Urinary bladder (tissue), 4 donors: ENCODE measurements around the gene INTS3. TPM values are rescaled to one million over a fixed set of nuclear protein-coding genes. Genes with fewer than 3 reads are reported as not detected.
A peak's percentile ranks its signal among the peaks of the same experiment; 100 is the strongest.

Experiments used
- DNase-seq: peaks from one replicate; pipeline ENCODE4 v3.0.0-alpha.2; 2015; ENCODE audit errors: extremely low spot score
- H3K27ac ChIP-seq: one replicate; pipeline ENCODE4 v1.5.1; 2013; ENCODE audit warnings: low read depth, mild to moderate bottlenecking, moderate library complexity
- H3K36me3 ChIP-seq: one replicate; pipeline ENCODE4 v1.6.1; 2013; ENCODE audit warnings: mild to moderate bottlenecking, moderate library complexity; ENCODE audit not compliant: insufficient read depth
- H3K4me1 ChIP-seq: one replicate; pipeline ENCODE4 v1.6.1; 2013; ENCODE audit warnings: mild to moderate bottlenecking, moderate library complexity; ENCODE audit not compliant: insufficient read depth
- H3K4me3 ChIP-seq: one replicate; pipeline ENCODE4 v1.5.1; 2013; ENCODE audit warnings: low read depth, low read length
- WGBS: extraction: QIAGEN DNeasy Blood & Tissue Kit; methylation state at CpG from one replicate; pipeline ENCODE4 v1.1.7; 2013; 5-methylcytosine and 5-hydroxymethylcytosine counted together
- polyA plus RNA-seq: library from polyadenylated mRNA; stranded (reverse); fragments of 200-250 nt; gene quantifications from one replicate; pipeline ENCODE4 v1.2.3, GENCODE V29; 2013
- small RNA-seq: library from RNA; depleted of rRNA; stranded (forward); fragments of <200 nt; gene quantifications from one replicate; pipeline ENCODE3, GENCODE V24; 2014
- total RNA-seq: library from RNA; depleted of rRNA; stranded (reverse); fragments of >200 nt; gene quantifications from one replicate; pipeline ENCODE4 v1.2.3, GENCODE V29; 2014
- donor health status: healthy with polysubstance abuse.
- donor health status: healthy.

INTS3 gene
- total and polyA plus RNA-seq, 2 donors, result 35.9 to 44.0 TPM

- 69% methylated on average over 5 of the region's 5 CpGs for WGBS
- DNase-seq, result no peak
- Histone ChIP-seq H3K36me3 (no peaks in the 10 kb centered on the region), H3K4me3 (no peak overlapping the region), H3K27ac (no peak overlapping the region), H3K4me1 (no peaks in the 10 kb centered on the region)
Measured at GRCh38 chr1:153805042-153805745, 77.3 kb downstream of the INTS3 start.

GRCh38 chr1:153805886-153806719 lies 78.3 kb downstream of the INTS3 start:
- WGBS, result 83% methylated on average over 11 of the region's 11 CpGs
- peak overlapping the region; percentile 6 for H3K27ac ChIP-seq
- no peak for DNase-seq
- H3K4me3 ChIP-seq, result no peak overlapping the region
- no peaks in the 10 kb centered on the region for H3K36me3 ChIP-seq
- no peaks in the 10 kb centered on the region for H3K4me1 ChIP-seq

GRCh38 chr1:153816283-153816889 lies 88.5 kb downstream of the INTS3 start:
- 84% methylated on average over 13 of the region's 13 CpGs for WGBS
- H3K27ac ChIP-seq, result no peak overlapping the region
- H3K36me3 ChIP-seq, result peaks cover 3% of the 10 kb centered on the region

GRCh38 chr1:153818876-153819275 lies 91.0 kb downstream of the INTS3 start:
- no peak for DNase-seq
- Histone ChIP-seq H3K36me3 (peaks cover 3% of the 10 kb centered on the region), H3K4me1 (no peaks in the 10 kb centered on the region), H3K4me3 (no peak overlapping the region), H3K27ac (no peak overlapping the region)
- WGBS, result 72% methylated on average over 2 of the region's 2 CpGs

More at GRCh38 chr1:153816283-153816889, 88.5 kb downstream of the INTS3 start:
- Histone ChIP-seq H3K4me1 (no peaks in the 10 kb centered on the region), H3K4me3 (no peak overlapping the region)
- DNase-seq, result no peak

Small RNAs within 50 kb of the gene (small RNA-seq; reads per million reads assigned to genes)
- gene MIR8083 (not detected), gene RF00019 (not detected), gene RN7SL372P (not detected)

Other genes with a start within 250 kb of the INTS3 start
- 322 TPM for gene S100A6, start 192.1 kb upstream of the INTS3 start, total RNA-seq
- 1,706 TPM for gene S100A6, start 192.1 kb upstream of the INTS3 start, polyA plus RNA-seq
- not detected for gene S100A5, start 187.1 kb upstream of the INTS3 start, total RNA-seq
- gene S100A5, start 187.1 kb upstream of the INTS3 start, polyA plus RNA-seq, result 0.42 TPM
- 113 TPM for gene S100A4, start 182.2 kb upstream of the INTS3 start, total RNA-seq
- 440 TPM for gene S100A4, start 182.2 kb upstream of the INTS3 start, polyA plus RNA-seq
- gene S100A3, start 178.8 kb upstream of the INTS3 start, total RNA-seq, result not detected
- 5.2 TPM for gene S100A3, start 178.8 kb upstream of the INTS3 start, polyA plus RNA-seq
- gene S100A2, start 162.2 kb upstream of the INTS3 start, total RNA-seq, result 26.2 TPM
- 91.2 TPM for gene S100A2, start 162.2 kb upstream of the INTS3 start, polyA plus RNA-seq
- 51.3 TPM for gene S100A16, start 114.9 kb upstream of the INTS3 start, total RNA-seq
- 83.8 TPM for gene S100A16, start 114.9 kb upstream of the INTS3 start, polyA plus RNA-seq
- 8.1 TPM for gene S100A14, start 111.7 kb upstream of the INTS3 start, total RNA-seq
- 7.1 TPM for gene S100A14, start 111.7 kb upstream of the INTS3 start, polyA plus RNA-seq
- gene S100A13, start 100.5 kb upstream of the INTS3 start, total RNA-seq, result 35.6 TPM
- 193 TPM for gene S100A13, start 100.5 kb upstream of the INTS3 start, polyA plus RNA-seq
- gene S100A1, start 99.6 kb upstream of the INTS3 start, total RNA-seq, result not detected
- gene S100A1, start 99.6 kb upstream of the INTS3 start, polyA plus RNA-seq, result 3.0 TPM
- 53.8 TPM for gene CHTOP, start 94.0 kb upstream of the INTS3 start, total RNA-seq
- 63.9 TPM for gene CHTOP, start 94.0 kb upstream of the INTS3 start, polyA plus RNA-seq
- gene SNAPIN, start 69.3 kb upstream of the INTS3 start, total RNA-seq, result 36.9 TPM
- 55.9 TPM for gene SNAPIN, start 69.3 kb upstream of the INTS3 start, polyA plus RNA-seq
- gene ILF2, start 57.1 kb upstream of the INTS3 start, total RNA-seq, result 132 TPM
- gene ILF2, start 57.1 kb upstream of the INTS3 start, polyA plus RNA-seq, result 77.2 TPM
- gene NPR1, start 49.4 kb upstream of the INTS3 start, total RNA-seq, result 9.5 TPM
- gene NPR1, start 49.4 kb upstream of the INTS3 start, polyA plus RNA-seq, result 31.6 TPM
- gene SLC27A3, start 47.4 kb downstream of the INTS3 start, total RNA-seq, result 20.7 TPM
- 41.0 TPM for gene SLC27A3, start 47.4 kb downstream of the INTS3 start, polyA plus RNA-seq
- 11.5 TPM for gene GATAD2B, start 194.9 kb downstream of the INTS3 start, total RNA-seq
- 8.5 TPM for gene GATAD2B, start 194.9 kb downstream of the INTS3 start, polyA plus RNA-seq
- gene DENND4B, start 218.7 kb downstream of the INTS3 start, total RNA-seq, result 18.3 TPM
- gene DENND4B, start 218.7 kb downstream of the INTS3 start, polyA plus RNA-seq, result 25.1 TPM
- 4.3 TPM for gene CRTC2, start 230.6 kb downstream of the INTS3 start, total RNA-seq
- 29.8 TPM for gene CRTC2, start 230.6 kb downstream of the INTS3 start, polyA plus RNA-seq
- 42.6 TPM for gene SLC39A1, start 235.5 kb downstream of the INTS3 start, total RNA-seq
- 121 TPM for gene SLC39A1, start 235.5 kb downstream of the INTS3 start, polyA plus RNA-seq
- gene CREB3L4, start 239.9 kb downstream of the INTS3 start, total RNA-seq, result 8.7 TPM
- gene CREB3L4, start 239.9 kb downstream of the INTS3 start, polyA plus RNA-seq, result 12.2 TPM
- gene JTB, start 249.6 kb downstream of the INTS3 start, total RNA-seq, result 99.5 TPM
- 148 TPM for gene JTB, start 249.6 kb downstream of the INTS3 start, polyA plus RNA-seq